D721Med (cell line): ENCODE data around the gene PSMA7.

Experiments
- DNase-seq: peaks from one replicate; pipeline ENCODE4 v3.0.0; 2011; ENCODE audit warnings: low spot score; ENCODE audit not compliant: insufficient read length
- FAIRE-seq: peaks from 2 replicates; lab custom pipeline; 2011; peaks lifted over from hg19 to GRCh38; lab: Jason Lieb, UNC
- TF ChIP-seq, protein P1 (sequence below): IDR thresholded peaks from 2 replicates; pipeline ENCODE4 v1.5.1; 2012; ENCODE audit warnings: mild to moderate bottlenecking, control low read depth; ENCODE audit not compliant: insufficient read depth; ENCODE audit errors: missing control alignments

Gene PSMA7

DNA sequence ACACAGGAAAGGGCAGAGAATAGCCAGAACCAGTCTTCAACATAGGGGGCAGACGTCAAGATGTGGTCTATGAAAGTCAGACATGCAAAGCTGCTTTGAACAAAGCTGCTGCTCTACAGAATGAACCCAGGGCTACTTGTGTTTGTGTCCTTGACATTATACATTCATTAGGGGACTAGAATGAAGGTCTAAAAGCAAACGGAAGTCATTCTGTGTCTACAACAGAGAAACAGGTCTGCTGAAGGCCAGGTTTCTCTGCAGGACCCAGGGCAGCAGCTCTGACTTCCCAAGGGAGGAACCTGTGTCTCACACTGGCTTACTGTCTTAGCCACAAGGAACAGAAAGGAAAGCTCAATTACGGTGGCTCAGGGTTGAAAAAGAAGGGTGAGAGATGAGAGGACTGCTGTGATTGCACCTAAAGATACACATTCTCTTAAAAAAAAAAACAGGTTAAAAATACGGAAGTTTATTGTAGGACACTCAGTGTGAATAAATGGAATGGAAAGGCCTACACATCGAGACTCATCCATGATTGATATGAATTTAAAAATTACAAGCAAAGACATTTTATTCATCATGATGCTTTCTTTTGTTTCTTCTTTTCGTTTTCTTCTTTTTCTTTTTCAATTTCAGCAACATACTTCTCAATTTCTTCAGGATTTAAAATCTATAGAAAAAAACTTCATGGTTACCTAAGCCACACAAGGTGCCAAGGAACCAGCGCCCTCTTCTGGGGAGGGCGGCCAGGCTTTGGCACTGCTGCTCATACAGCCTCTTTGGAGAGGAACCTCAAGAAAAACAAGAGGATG, 6.7 kb downstream of the PSMA7 start:
- TF ChIP-seq, protein P1, sequence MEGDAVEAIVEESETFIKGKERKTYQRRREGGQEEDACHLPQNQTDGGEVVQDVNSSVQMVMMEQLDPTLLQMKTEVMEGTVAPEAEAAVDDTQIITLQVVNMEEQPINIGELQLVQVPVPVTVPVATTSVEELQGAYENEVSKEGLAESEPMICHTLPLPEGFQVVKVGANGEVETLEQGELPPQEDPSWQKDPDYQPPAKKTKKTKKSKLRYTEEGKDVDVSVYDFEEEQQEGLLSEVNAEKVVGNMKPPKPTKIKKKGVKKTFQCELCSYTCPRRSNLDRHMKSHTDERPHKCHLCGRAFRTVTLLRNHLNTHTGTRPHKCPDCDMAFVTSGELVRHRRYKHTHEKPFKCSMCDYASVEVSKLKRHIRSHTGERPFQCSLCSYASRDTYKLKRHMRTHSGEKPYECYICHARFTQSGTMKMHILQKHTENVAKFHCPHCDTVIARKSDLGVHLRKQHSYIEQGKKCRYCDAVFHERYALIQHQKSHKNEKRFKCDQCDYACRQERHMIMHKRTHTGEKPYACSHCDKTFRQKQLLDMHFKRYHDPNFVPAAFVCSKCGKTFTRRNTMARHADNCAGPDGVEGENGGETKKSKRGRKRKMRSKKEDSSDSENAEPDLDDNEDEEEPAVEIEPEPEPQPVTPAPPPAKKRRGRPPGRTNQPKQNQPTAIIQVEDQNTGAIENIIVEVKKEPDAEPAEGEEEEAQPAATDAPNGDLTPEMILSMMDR: peak; percentile 83
- peak; percentile 62 for DNase-seq
- FAIRE-seq: no peak

DNA sequence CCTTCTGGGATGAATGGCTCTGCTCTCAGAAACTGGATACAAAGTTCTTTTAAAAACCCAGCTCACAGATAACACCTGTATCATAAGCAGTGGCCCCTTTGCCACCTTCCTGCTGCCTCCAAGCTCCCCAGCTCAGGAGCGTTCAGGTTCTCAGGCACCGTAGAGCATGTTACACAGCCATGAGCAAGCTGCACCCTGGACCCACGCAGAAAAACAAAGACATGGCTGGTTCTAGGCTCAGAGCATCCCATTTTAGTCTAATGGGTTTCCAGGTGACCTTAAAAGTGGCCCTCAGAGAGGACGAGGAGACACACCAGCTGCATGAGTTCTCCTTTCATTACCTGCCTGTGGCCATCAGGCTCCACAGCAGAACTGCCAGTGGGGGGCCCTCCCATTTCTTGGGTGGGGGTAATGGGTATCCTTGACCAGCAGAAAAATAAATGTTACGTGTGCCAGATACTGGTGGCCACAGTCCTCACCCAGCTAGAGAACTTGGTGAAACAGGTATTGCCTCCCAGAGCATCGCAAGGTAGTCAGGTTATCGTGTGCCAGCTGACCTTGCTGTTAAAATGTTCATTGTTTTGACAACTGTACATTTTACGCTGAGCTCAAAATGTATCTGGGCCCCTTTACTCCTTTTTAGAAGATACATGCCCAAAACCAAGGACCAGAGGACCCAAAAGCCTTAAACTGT, 7.5 kb downstream of the PSMA7 start:
- no peak for FAIRE-seq
- TF ChIP-seq, protein P1: no peak
- DNase-seq: no peak

DNA sequence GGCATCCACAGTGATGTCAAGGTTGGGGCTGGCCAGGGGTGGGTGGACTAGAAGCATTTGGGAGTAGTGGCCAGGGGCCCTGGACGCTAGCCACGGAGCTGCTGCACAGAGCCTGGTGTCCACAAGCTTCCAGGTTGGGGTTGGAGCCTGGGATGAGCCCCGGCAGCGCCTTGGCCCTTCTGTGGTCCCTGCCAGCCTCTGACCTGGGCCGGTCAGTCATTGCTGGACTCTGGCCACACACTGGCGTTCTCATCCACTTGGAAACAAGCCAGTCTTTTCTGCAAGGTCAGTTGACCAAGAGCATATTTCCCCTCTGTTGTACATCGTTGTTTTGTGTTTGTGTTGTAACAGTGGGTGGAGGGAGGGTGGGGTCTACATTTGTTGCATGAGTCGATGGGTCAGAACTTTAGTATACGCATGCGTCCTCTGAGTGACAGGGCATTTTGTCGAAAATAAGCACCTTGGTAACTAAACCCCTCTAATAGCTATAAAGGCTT, 8.4 kb downstream of the PSMA7 start:
- FAIRE-seq: no peak
- no peak for DNase-seq
- TF ChIP-seq, protein P1: no peak

DNA sequence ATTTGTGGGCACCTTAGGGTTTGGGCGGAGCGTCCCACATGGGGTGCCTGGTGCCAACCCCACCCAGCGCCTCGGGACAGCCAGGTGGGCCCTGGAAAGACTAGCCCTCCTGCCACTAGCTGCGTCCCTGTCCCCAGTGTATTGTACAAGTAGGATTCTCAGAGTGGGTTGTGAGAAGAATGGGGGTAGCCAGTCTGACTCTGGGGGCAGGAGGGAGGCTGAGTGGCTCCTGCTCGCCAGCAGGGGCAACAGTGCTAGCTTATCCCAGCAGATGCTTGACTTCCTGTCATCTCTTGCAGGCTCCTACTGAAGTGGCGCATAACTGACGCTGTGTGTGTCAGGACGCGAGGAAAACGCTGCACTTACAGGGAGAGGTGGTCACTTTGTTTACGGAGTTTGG, 9.3 kb downstream of the PSMA7 start:
- no peak for FAIRE-seq
- TF ChIP-seq, protein P1: no peak
- no peak for DNase-seq

DNA sequence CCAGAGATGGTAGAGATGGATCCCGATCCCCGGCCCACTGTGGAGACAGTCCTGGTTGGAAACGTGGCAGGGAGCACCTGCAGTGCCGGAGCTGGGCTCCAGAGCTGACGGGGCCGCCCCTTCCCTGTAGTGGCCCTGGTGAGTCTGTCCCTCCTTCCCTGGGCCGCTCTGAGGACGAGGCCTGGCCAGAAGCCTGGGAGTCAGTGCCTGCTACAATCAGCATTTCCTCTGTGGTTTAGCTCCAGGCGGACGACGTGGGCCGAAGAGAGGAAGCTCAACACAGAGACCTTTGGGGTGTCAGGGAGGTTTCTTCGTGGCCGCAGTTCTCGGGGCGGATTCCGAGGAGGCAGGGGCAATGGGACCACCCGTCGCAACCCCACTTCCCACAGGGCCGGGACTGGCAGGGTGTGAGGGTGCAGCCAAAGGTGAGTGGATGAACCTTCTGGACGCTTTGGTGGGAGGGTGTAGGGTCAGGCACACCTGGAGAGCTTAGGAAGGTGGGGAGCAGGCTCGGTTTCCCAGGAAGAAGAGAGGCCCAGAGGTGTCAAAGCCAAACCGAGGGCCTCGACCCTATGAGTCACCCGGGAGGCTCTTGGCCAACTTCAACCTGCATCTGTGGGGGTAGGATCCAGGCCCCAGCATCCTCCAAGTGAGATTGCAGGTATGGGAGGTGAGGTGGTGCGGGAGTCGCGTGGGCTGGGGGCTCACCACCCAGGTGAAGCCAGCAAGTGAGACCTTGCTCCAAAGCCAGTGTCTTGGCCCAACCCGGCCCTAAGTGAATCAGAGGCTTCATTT, 9.9 kb downstream of the PSMA7 start:
- no peak for FAIRE-seq

DNA sequence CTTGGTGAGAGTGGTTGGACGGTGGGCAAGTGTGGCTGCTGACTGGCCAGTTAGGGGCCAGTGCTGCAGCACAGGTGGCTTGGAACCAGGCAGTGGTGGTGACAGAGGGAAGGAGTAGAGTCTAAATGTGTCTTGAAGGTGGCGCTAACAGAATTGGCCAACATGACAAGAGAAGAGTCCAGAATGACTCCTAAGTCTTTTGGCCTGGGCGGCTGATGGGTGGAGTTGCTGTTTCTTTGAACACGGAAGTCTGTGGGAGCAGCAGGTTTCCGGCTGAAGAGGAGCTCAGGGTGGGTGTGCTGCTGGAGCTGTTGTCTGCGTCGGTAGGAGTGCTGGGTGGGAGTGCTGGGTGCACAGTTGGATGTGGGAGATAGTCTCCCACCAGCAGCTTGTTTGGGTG, 10.8 kb downstream of the PSMA7 start:
- FAIRE-seq (no peak), DNase-seq (no peak)
- TF ChIP-seq, protein P1: no peak

More for the DNA sequence above, 9.9 kb downstream of the PSMA7 start:
- no peak for DNase-seq
- TF ChIP-seq, protein P1: no peak
